ENCODE measurements around the gene ACTG2. TPM values are rescaled to one million over a fixed set of nuclear protein-coding genes. Genes with fewer than 3 reads are reported as not detected.
"Not testable (repeated sequence)": the region's sequence is repeated elsewhere in the genome, so short reads cannot be mapped to it uniquely, and the experiment has no call there.

The ACTG2 gene
- total and polyA plus RNA-seq, 9 donors = 1.3 to 38.2 (median 9.9) TPM

- 90% methylated on average over 2 of the region's 9 CpGs for WGBS (ENCODE audit: insufficient coverage)
- H3K4me3 ChIP-seq (ENCODE audit: low read length) = no peak overlapping the region
- H3K9me3 ChIP-seq (replicated peaks; ENCODE audit: control insufficient read depth, low read depth, low read length) = no peaks in the 10 kb centered on the region
- peaks cover 29% of the 10 kb centered on the region for H3K36me3 ChIP-seq (ENCODE audit: control insufficient read depth, insufficient read depth, low read length)
- no peak overlapping the region for H3K27ac ChIP-seq (ENCODE audit: low read length)
- H3K4me1 ChIP-seq (ENCODE audit: control insufficient read depth, insufficient read depth, low read length) = peaks cover 11% of the 10 kb centered on the region
- DNase-seq = no peak
- no peaks in the 10 kb centered on the region for H3K27me3 ChIP-seq (ENCODE audit: control insufficient read depth, insufficient read depth, low read length)
These were observed 24.4 kb upstream of the ACTG2 start for GRCh38 chr2:73868204-73868978.

DNA sequence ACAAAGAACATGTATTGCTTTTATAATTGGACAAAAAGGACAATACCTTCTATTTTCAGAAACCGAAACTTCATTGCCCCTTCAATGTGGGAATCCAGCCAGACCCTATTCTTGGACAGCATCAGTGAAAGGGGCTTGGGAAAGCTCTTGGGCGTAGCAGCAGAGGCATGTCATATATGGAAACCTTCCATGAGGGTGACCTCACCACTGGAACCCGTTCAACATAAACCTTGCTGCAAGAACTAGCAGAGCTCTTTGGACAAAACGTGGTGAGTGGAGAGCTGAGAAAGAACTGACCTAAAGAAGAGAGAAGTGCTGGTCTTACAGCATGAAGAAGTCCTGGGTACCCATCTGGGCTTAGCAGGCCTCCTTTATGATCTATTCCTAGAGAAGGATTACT lies 22.7 kb upstream of the ACTG2 start:
- H3K27ac ChIP-seq (ENCODE audit: low read length) = peak overlapping the region; percentile 84
- 9% methylated on average over 4 of the region's 4 CpGs for WGBS (ENCODE audit: insufficient coverage)
- H3K36me3 ChIP-seq (ENCODE audit: control insufficient read depth, insufficient read depth, low read length) = peaks cover 14% of the 10 kb centered on the region

GRCh38 chr2:73877071-73877802 lies 15.6 kb upstream of the ACTG2 start:
- Histone ChIP-seq H3K9me3 (replicated peaks; ENCODE audit: control insufficient read depth, low read depth, low read length) (no peaks in the 10 kb centered on the region), H3K4me1 (ENCODE audit: control insufficient read depth, insufficient read depth, low read length) (no peaks in the 10 kb centered on the region), H3K4me3 (ENCODE audit: low read length) (no peak overlapping the region), H3K36me3 (ENCODE audit: control insufficient read depth, insufficient read depth, low read length) (no peaks in the 10 kb centered on the region), H3K27me3 (ENCODE audit: control insufficient read depth, insufficient read depth, low read length) (no peaks in the 10 kb centered on the region), H3K27ac (ENCODE audit: low read length) (no peak overlapping the region)
- DNase-seq = peak; percentile 51
- WGBS (ENCODE audit: insufficient coverage) = 70% methylated on average over 4 of the region's 9 CpGs

More for the DNA sequence above, 22.7 kb upstream of the ACTG2 start:
- Histone ChIP-seq H3K9me3 (replicated peaks; ENCODE audit: control insufficient read depth, low read depth, low read length) (no peaks in the 10 kb centered on the region), H3K4me1 (ENCODE audit: control insufficient read depth, insufficient read depth, low read length) (peaks cover 11% of the 10 kb centered on the region), H3K27me3 (ENCODE audit: control insufficient read depth, insufficient read depth, low read length) (no peaks in the 10 kb centered on the region), H3K4me3 (ENCODE audit: low read length) (no peak overlapping the region)
- DNase-seq = peak; percentile 95

GRCh38 chr2:73877984-73878383 lies 14.8 kb upstream of the ACTG2 start:
- H3K27ac ChIP-seq (ENCODE audit: low read length); H3K4me3 ChIP-seq (ENCODE audit: low read length); H3K9me3 ChIP-seq (replicated peaks; ENCODE audit: control insufficient read depth, low read depth, low read length); H3K36me3 ChIP-seq (ENCODE audit: control insufficient read depth, insufficient read depth, low read length); H3K27me3 ChIP-seq (ENCODE audit: control insufficient read depth, insufficient read depth, low read length); H3K4me1 ChIP-seq (ENCODE audit: control insufficient read depth, insufficient read depth, low read length); DNase-seq: not testable (repeated sequence)
- no CpG with 5 or more reads among the region's 5 CpGs for WGBS (ENCODE audit: insufficient coverage)

- no peak overlapping the region for H3K27ac ChIP-seq (ENCODE audit: low read length)
- H3K9me3 ChIP-seq (replicated peaks; ENCODE audit: control insufficient read depth, low read depth, low read length) = no peaks in the 10 kb centered on the region
- no peaks in the 10 kb centered on the region for H3K4me1 ChIP-seq (ENCODE audit: control insufficient read depth, insufficient read depth, low read length)
- H3K36me3 ChIP-seq (ENCODE audit: control insufficient read depth, insufficient read depth, low read length) = no peaks in the 10 kb centered on the region
- H3K27me3 ChIP-seq (ENCODE audit: control insufficient read depth, insufficient read depth, low read length) = no peaks in the 10 kb centered on the region
- no peak for DNase-seq
- H3K4me3 ChIP-seq (ENCODE audit: low read length) = no peak overlapping the region
- 89% methylated on average over 1 of the region's 2 CpGs for WGBS (ENCODE audit: insufficient coverage)
These were observed 7.4 kb upstream of the ACTG2 start for GRCh38 chr2:73885406-73885805.

GRCh38 chr2:73886357-73886756 lies 6.5 kb upstream of the ACTG2 start:
- Histone ChIP-seq H3K27ac (ENCODE audit: low read length) (no peak overlapping the region), H3K4me1 (ENCODE audit: control insufficient read depth, insufficient read depth, low read length) (no peaks in the 10 kb centered on the region), H3K36me3 (ENCODE audit: control insufficient read depth, insufficient read depth, low read length) (no peaks in the 10 kb centered on the region), H3K9me3 (replicated peaks; ENCODE audit: control insufficient read depth, low read depth, low read length) (no peaks in the 10 kb centered on the region), H3K4me3 (ENCODE audit: low read length) (no peak overlapping the region), H3K27me3 (ENCODE audit: control insufficient read depth, insufficient read depth, low read length) (no peaks in the 10 kb centered on the region)
- no peak for DNase-seq
- no CpG with 5 or more reads among the region's 4 CpGs for WGBS (ENCODE audit: insufficient coverage)

DNA sequence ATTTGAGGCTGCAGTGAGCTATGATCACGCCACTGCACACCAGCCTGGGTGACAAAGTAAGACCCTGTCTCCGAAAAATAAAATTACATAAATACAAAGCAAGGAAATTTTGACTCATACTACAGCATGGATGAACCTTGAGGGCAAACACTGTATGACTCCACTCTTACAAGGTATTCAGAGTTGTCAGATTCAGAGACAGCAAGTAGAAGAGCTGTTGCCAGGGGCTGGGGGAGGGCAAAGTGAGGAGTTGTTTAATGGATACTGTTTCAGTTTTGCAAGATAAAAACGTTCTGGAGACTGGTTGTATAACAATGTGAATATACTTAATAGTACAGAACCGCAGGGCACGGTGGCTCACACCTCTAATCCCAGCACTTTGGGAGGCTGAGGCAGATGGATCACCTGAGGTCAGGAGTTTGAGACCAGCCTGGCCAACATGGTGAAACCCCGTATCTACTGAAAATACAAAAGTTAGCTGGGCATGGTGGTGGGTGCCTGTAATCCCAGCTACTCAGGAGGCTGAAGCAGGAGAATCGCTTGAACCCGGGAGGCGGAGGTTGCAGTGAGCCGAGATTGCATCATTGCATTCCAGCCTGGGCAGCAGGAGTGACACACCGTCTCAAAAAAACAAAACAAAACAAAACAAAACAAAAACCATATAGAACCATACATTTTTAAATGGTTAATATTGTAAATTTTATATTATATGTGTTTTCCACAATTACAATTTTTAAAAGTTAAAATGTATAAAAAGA lies 5.0 kb upstream of the ACTG2 start:
- not testable (repeated sequence) for H3K4me3 ChIP-seq (ENCODE audit: low read length); H3K4me1 ChIP-seq (ENCODE audit: control insufficient read depth, insufficient read depth, low read length); H3K27ac ChIP-seq (ENCODE audit: low read length); H3K9me3 ChIP-seq (replicated peaks; ENCODE audit: control insufficient read depth, low read depth, low read length); H3K36me3 ChIP-seq (ENCODE audit: control insufficient read depth, insufficient read depth, low read length); DNase-seq; H3K27me3 ChIP-seq (ENCODE audit: control insufficient read depth, insufficient read depth, low read length)
- 75% methylated on average over 4 of the region's 11 CpGs for WGBS (ENCODE audit: insufficient coverage)

DNA sequence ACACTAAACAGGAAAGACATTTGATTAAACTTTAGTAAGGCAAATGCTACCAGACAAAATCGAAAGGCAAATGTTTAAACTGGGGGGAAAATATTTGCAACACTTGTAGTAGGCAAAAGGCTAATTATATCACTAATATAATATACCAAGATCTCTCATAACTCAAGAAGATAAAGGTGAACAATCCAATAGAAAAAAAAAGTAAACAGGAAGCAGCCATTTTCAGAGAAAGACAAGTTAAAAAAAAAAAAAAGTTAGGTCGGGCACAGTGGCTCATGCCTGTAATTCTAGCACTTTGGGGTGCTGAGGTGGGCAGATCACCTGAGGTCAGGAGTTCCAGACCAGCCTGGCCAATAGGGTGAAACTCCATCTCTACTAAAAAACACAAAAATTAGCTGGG lies 4.4 kb upstream of the ACTG2 start:
- Histone ChIP-seq H3K4me1 (ENCODE audit: control insufficient read depth, insufficient read depth, low read length) (no peaks in the 10 kb centered on the region), H3K36me3 (ENCODE audit: control insufficient read depth, insufficient read depth, low read length) (no peaks in the 10 kb centered on the region), H3K4me3 (ENCODE audit: low read length) (no peak overlapping the region), H3K27me3 (ENCODE audit: control insufficient read depth, insufficient read depth, low read length) (no peaks in the 10 kb centered on the region), H3K27ac (ENCODE audit: low read length) (no peak overlapping the region), H3K9me3 (replicated peaks; ENCODE audit: control insufficient read depth, low read depth, low read length) (no peaks in the 10 kb centered on the region)
- WGBS (ENCODE audit: insufficient coverage) = no CpG with 5 or more reads among the region's 2 CpGs
- no peak for DNase-seq

DNA sequence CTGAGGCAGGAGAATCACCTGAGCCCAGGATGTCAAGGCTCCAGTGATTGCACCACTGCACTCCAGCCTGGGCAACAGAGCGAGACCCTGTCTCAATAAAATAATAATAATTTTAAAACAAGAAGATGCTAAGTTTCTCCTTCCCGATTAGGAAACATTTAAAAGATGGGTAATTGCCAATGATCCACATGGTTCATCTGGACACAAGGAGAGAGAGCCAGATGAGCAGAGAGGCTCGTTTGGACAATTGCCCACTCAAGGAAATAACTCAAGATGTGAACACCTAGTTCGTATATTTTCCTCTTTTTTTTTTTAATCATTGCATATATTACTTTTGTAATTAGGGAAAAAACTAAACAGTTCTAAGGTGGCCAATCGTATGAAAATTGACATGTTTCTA lies 3.6 kb upstream of the ACTG2 start:
- Histone ChIP-seq H3K36me3 (ENCODE audit: control insufficient read depth, insufficient read depth, low read length) (no peaks in the 10 kb centered on the region), H3K27ac (ENCODE audit: low read length) (no peak overlapping the region), H3K27me3 (ENCODE audit: control insufficient read depth, insufficient read depth, low read length) (no peaks in the 10 kb centered on the region), H3K4me1 (ENCODE audit: control insufficient read depth, insufficient read depth, low read length) (no peaks in the 10 kb centered on the region), H3K4me3 (ENCODE audit: low read length) (no peak overlapping the region), H3K9me3 (replicated peaks; ENCODE audit: control insufficient read depth, low read depth, low read length) (no peaks in the 10 kb centered on the region)
- no CpG with 5 or more reads among the region's 5 CpGs for WGBS (ENCODE audit: insufficient coverage)
- DNase-seq = peak; percentile 52
